H1 (cell line): ENCODE data around the gene CAB39L.

ENCODE experiments used
- BRCA1 ChIP-seq: IDR thresholded peaks from 2 replicates; pipeline ENCODE4 v1.6.1; 2012; ENCODE audit warnings: low read depth, low read length, improper control_type of control experiment
- CEBPB ChIP-seq: IDR thresholded peaks from 2 replicates; pipeline ENCODE4 v1.6.1; 2012; ENCODE audit warnings: low read depth, low read length
- CREB1 ChIP-seq: IDR thresholded peaks from 2 replicates; pipeline ENCODE4 v1.6.1; 2012; ENCODE audit warnings: inconsistent platforms
- EZH2 ChIP-seq: fragments of 200-600 bp; sonication (generic); IDR thresholded peaks from 2 replicates; pipeline ENCODE4 v1.7.1; 2012; ENCODE audit warnings: low read depth, mild to moderate bottlenecking, moderate library complexity, low read length, inconsistent platforms; ENCODE audit not compliant: severe bottlenecking
- POLR2A ChIP-seq, 2 experiments: IDR thresholded peaks; 1 replicate in 1 of 2; 2 replicates in 1 of 2; pipeline ENCODE4 v1.6.1; 2011; ENCODE audit warnings: low read depth in 2 of 2, low read length in 2 of 2, mild to moderate bottlenecking in 2 of 2; ENCODE audit errors: control extremely low read depth in 1 of 2
- POLR2AphosphoS5 ChIP-seq: IDR thresholded peaks from 2 replicates; pipeline ENCODE4 v1.6.1; 2011; ENCODE audit warnings: low read depth, low read length
- SRF ChIP-seq: IDR thresholded peaks from 2 replicates; pipeline ENCODE4 v1.6.1; 2011; ENCODE audit warnings: mild to moderate bottlenecking, low read depth, low read length, moderate library complexity
- TAF1 ChIP-seq: IDR thresholded peaks from 2 replicates; pipeline ENCODE4 v1.6.1; 2011; ENCODE audit warnings: mild to moderate bottlenecking, low read depth, low read length
- TAF7 ChIP-seq: optimal IDR thresholded peaks from 2 replicates; pipeline ENCODE3; 2011; ENCODE audit warnings: low read depth, mild to moderate bottlenecking, inconsistent platforms, low read length, moderate library complexity, borderline replicate concordance
- YY1 ChIP-seq: IDR thresholded peaks from 2 replicates; pipeline ENCODE4 v1.6.1; 2011; ENCODE audit warnings: low read depth, mild to moderate bottlenecking, low read length
- TF ChIP-seq, protein P1 (sequence below): IDR thresholded peaks from 2 replicates; pipeline ENCODE4 v1.6.1; 2012; ENCODE audit warnings: inconsistent platforms

DNA sequence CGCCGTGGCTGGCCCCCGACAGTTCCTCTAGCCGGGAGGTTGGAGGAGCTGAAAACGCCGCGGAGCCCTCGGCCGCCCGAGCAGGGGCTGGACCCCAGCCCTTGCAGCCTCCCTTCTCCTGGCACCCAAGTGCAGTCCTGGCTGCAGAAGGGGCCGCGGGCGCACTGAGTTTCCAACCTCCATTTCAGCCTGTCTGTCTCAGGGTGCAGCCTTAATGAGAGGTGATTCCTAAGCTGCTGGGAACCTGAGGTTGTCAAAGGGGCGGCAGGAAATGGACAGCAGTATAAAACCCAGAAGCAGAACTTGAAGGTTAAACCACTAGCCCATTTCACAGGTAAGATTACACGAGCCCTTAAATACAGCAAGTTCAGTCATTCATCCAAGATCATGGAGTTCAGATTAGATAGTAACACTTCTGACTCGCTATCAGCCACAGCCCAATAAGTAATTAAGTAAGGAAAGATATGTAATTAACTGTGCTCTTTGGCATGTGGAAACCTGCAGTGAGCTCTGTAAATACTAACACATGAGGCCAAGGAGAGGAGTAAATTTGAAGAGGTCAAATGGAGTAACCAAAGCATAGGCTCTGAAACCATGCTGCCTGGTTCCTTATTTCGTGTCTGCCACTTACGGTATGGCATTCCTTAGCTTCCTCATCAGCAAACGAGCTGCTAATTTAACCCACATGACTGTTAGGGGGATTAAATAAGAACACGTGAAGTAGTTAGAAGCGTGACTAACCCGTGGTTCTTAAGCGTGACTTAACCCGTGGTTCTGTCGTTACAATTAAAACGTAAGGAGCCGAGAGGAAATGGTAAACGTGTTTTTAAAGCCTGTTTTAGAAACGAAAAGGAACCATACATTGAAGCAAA lies 896 bp upstream of the CAB39L start:
- no peak for TF ChIP-seq BRCA1
- TF ChIP-seq POLR2A (IDR thresholded peaks at IDR 0.05; ENCODE audit: control extremely low read depth in 1 of 2, low read depth in 2 of 2, low read length in 2 of 2), result peak in 1 of 2 experiments; percentile 29; a peak in 1 of 3 replicates
- no peak for TF ChIP-seq CEBPB
- TF ChIP-seq POLR2AphosphoS5, result no peak
- TF ChIP-seq YY1, result no peak
- TF ChIP-seq, protein P1, sequence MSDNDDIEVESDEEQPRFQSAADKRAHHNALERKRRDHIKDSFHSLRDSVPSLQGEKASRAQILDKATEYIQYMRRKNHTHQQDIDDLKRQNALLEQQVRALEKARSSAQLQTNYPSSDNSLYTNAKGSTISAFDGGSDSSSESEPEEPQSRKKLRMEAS, result no peak
- TF ChIP-seq TAF7, result no peak
- TF ChIP-seq SRF, result no peak
- TF ChIP-seq CREB1, result no peak
- TF ChIP-seq TAF1, result no peak
- no peak for TF ChIP-seq EZH2
